Fibroblast of lung (primary cell): ENCODE data around the gene TNFAIP8L3.

Experiments
- EZH2 ChIP-seq: IDR thresholded peaks from 2 replicates; pipeline ENCODE4 v1.5.1; 2012; ENCODE audit warnings: low read length, control low read depth, mild to moderate bottlenecking; ENCODE audit errors: missing control alignments
- TF ChIP-seq, protein P1 (sequence below), 2 donors: IDR thresholded peaks in 1 of 2; conservative IDR thresholded peaks in 1 of 2; 1 replicate in 1 of 2; 2 replicates in 1 of 2; pipeline ENCODE4 v1.5.1; 2011 to 2012; ENCODE audit warnings: low read length in 2 of 2, control low read depth in 1 of 2, inconsistent platforms in 1 of 2, low read depth in 1 of 2, mild to moderate bottlenecking in 1 of 2

DNA sequence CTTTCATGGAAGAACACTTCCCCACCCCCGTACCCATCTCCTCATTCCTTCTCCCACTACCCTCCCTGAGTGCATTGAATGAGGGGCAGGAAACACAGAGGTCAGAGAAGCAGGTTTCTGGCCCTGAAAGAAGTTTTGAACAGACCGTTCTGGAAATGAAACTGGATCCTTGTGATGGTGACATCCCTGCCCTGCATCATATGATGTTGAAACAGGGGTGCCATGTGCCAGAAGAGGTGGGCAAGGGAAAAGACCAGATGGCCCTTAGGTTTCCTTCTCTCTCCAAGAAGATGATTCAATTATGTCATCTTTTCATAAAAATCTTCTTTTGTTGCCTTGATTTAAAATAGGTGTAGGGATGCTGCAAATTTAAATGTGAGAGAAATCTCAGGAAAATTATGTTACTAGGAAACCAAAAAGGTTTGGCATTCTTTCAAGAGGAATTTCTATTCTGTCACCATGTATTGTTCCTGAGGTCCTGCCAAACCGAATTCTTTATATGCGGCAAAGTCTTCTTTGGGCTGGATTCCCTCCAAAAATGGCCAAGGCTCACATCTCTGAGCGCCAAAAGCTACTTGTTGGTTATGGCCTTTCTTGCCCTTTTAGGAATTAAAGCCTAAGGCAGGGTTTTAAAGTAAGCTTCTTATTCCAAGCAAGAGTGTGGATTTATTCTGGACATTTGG lies 19.9 kb upstream of the TNFAIP8L3 start:
- TF ChIP-seq, protein P1, sequence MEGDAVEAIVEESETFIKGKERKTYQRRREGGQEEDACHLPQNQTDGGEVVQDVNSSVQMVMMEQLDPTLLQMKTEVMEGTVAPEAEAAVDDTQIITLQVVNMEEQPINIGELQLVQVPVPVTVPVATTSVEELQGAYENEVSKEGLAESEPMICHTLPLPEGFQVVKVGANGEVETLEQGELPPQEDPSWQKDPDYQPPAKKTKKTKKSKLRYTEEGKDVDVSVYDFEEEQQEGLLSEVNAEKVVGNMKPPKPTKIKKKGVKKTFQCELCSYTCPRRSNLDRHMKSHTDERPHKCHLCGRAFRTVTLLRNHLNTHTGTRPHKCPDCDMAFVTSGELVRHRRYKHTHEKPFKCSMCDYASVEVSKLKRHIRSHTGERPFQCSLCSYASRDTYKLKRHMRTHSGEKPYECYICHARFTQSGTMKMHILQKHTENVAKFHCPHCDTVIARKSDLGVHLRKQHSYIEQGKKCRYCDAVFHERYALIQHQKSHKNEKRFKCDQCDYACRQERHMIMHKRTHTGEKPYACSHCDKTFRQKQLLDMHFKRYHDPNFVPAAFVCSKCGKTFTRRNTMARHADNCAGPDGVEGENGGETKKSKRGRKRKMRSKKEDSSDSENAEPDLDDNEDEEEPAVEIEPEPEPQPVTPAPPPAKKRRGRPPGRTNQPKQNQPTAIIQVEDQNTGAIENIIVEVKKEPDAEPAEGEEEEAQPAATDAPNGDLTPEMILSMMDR (conservative IDR thresholded peaks at IDR 0.05 in 1 of 2, IDR thresholded peaks at IDR 0.05 in 1 of 2; ENCODE audit: low read depth in 1 of 2, low read length in 2 of 2): no peak
- no peak for TF ChIP-seq EZH2
